GM19043 (cell line): ENCODE data around the gene CTSH.
"Not testable (repeated sequence)": the region's sequence is repeated elsewhere in the genome, so short reads cannot be mapped to it uniquely, and the experiment has no call there.

Source experiments
- ATAC-seq: cut with Tn5 transposase; IDR thresholded peaks from one replicate; pipeline ENCODE4 v1.9.1; 2021; ENCODE audit warnings: low read depth; ENCODE audit not compliant: unreplicated experiment

CTSH gene

DNA sequence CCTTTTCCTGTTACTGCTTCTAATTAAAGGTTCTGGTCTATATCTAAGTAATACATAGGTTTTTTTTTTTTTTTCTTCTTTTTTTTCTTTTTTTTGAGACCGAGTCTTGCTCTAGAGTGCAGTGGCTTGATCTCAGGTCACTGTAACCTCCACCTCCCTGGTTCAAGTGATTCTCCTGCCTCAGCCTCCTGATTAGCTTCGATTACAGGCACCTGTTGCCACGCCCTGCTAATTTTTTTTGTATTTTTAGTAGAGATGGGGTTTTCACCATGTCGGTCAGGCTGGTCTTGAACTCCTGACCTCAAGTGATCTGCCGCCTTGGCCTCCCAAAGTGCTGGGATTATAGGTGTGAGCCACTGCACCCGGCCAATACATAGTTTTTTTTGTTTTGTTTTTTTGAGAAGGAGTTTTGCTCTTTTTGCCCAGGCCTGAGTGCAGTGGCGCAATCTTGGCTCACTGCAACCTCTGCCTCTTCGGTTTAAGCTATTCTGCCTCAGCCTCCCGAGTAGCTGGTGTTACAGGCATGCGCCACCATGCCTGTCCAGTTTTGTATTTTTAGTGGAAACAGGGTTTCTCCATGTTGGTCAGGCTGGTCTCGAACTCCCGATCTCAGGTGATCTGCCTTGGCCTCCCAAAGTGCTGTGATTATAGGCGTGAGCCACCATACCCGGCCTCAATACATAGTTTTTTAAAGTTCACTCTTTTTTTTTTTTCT, 43.9 kb downstream of the CTSH start:
- ATAC-seq: not testable (repeated sequence)

DNA sequence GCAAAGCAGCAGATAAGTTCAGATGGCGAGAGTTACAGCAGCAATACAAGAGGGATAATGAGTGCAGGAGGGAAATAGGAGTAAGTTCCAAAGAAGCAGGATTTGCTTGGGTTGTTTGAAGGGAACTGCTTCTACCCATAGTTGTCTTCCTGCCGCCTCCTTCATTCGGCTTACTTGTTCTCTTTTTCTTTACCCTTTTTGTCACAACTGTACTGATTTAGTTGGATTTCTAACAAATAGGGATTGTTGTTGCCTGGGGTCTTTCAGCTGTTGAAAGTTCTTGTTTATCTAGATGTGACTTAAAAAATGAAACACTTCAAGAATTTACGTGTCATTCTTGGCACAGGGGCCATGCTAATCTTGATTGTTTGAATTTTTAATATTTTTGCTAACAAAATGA, 46.3 kb downstream of the CTSH start:
- no peak for ATAC-seq

- no peak for ATAC-seq
Measured at GRCh38 chr15:78895471-78895870, 49.4 kb downstream of the CTSH start.

- no peak for ATAC-seq
Measured at GRCh38 chr15:78893538-78893937, 51.3 kb downstream of the CTSH start.

DNA sequence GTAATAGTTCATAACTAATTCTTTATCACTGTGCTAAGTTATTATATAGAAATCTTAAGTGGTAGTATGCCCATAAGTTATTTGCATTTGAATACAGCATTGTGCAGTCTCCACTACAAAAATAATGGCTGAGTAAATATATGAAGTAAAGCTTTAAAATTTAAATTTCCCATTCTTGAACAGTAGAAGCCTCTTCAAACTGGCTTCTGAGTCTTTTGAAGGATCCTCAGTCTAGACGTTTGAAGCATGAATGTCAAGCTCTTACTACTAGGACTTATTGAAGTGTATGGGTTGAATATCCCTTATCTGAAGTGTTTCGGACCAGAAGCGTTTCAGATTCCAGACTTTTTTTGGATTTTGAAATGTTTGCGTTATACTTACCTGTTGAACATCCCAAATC, 55.8 kb downstream of the CTSH start:
- ATAC-seq: no peak

DNA sequence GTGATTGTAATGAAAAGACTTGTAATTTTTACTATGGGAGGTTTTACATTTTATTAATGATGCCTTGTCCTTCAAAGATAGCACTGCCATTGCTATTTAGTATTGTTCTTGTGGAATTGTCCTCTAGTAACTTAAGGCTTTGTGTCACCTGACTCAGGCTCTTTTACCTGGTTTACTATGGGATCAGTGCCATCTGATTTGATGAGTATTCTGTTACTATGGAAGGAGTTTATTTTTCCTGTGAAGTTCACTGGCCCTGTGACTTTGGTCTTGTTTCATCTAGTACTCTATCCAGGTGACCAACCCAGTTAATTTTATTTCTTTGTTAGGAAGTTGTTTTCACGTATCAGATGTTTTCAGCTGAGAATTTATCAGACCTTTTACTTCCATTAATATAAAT, 63.2 kb downstream of the CTSH start:
- ATAC-seq: no peak

GRCh38 chr15:78880813-78881212, 64.0 kb downstream of the CTSH start:
- no peak for ATAC-seq

DNA sequence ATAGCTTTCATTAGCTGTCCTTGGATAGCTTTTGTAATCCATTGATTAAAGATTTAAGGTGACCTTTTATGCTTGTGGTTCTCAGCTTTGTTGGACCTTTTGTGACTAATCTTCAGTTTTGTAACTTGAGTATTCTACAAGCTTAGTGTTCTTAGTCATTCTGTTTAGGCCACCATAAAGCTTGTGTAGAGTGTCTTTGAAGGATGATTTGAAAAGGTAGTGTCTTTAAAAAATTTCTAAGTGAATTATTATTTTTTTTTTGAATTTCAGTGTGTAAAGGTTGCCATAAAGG, 64.7 kb downstream of the CTSH start:
- ATAC-seq: no peak

DNA sequence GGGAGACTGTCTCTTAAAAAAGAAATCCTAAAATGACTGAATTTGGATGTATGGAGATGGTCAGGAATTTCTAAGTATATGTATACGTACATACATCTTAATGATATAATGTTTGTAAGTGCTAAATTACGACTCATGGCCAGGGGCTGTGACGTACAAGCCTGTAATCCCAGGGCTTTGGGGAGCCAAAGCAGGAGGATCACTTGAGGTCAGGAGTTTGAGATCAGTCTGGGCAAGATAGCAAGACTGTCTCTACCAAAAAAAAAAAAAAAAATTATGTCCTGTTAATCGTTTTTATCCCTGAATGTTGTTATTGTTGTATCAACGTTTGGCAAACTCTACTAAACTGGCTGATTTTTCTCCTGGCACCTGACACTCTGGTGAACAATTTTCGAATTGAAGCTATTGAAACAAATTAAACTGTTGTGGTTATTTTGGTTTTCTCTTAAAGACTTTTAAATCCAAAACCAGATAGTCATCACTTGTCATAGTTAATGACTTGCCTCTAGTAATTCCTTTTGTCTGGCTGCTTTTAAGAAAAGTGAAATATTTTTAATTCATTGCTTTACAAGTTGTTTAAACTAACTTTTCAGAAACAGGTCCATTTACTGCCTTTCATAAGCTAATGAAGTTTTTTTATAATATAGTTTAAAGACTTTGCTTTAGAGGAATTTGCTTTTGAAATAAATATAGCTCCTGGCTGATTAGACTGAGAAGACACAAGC, 65.2 kb downstream of the CTSH start:
- ATAC-seq: no peak

GRCh38 chr15:78878356-78878755, 66.5 kb downstream of the CTSH start:
- no peak for ATAC-seq

DNA sequence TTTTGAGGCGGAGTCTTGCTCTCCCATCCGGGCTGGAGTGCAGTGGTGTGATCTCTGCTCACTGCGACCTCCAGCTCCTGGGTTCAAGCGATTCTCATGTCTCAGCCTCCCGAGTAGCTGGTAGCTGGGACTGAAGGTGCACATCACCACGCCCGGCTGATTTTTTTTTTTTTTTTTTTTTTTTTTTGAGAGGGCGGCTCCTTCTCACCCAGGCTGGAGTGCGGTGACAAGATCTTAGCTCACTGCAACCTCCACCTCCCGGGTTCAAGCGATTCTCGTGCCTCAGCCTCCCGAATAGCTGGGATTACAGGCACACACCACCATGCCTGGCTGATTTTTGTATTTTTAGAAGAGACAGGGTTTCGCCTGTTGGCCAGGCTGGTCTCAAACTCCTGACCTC, 67.9 kb downstream of the CTSH start:
- not testable (repeated sequence) for ATAC-seq

- no peak for ATAC-seq
Measured at GRCh38 chr15:78875107-78875914, 69.5 kb downstream of the CTSH start.

GRCh38 chr15:78873793-78874765, 70.8 kb downstream of the CTSH start:
- ATAC-seq: no peak

DNA sequence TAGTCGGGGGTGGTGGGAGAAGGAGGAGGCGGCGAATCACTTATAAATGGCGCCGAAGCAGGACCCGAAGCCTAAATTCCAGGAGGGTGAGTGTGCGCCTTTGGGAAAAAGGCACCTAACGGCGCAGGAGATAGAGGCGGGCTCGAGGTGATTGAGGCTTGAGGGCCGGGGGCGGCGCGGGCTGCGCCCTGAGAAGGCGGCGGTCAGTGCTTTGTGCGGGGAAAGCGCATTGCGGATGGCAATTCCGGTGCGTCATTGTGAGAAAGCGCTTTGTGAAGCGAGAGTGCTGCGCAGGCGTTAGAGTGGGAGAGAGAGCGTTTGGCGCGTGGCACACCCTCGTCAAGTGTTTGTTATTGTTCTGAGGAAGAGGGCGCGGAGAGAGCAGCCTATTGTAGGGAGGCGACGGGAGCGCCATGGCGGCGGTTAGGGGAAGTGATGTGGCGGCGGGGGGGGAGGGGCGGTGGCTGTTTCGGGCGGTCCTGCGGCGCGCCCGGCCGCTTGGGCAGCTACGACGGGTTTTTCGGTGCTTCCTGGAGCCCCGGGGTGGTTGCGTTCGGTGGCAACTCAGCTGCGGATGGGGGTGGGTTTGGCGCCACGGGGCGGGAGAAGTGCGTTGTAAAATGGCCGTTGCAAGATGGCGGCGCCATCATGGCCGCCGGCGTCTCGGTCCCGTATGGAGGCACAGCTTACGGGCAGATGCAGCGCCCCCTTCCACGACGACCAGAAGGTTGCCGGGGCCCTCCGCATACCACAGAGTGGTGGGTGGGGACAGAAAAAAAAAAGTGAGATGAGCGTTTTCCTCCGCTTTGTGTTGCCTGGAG, 71.7 kb downstream of the CTSH start:
- ATAC-seq: peak; percentile 44

GRCh38 chr15:78872155-78872971, 72.5 kb downstream of the CTSH start, which contains the start of gene MORF4L1:
Gene MORF4L1, plus strand, starts transcription at chr15:78872890. Its CDS starts 128 bp downstream, at chr15:78873018.
- ATAC-seq: peak; percentile 83

- ATAC-seq: not testable (repeated sequence)
Measured at GRCh38 chr15:78871483-78872127, 73.2 kb downstream of the CTSH start.
